ENCODE results near the gene C21orf91. TPM values are rescaled to one million over a fixed set of nuclear protein-coding genes. Genes with fewer than 3 reads are reported as not detected.

Gene C21orf91
- total RNA-seq, 1 experiment from 2014 or later, result 49.2 TPM

DNA sequence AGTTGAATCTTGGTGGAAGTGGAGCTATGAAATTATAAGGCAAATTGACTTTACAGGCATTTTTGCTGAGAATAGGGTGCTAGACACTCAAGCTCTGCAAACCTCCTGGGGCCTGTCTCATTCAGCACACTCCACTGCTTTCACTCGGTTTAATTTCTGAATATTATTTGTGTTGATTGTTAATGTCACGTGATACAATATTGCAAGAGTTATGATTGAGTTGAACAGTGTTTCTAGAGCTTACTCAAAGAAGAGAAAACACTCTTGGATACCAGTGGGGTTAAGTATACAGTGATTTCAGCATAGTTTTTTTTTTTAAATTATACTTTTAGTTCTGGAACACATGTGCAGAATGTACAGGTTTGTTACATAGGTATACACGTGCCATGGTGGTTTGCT is 49.7 kb downstream of the C21orf91 start:
- no peak overlapping the region for H2AFZ ChIP-seq (ENCODE audit: low read length)
- no peak overlapping the region for H2BK120ac ChIP-seq (ENCODE audit: low read depth, low read length, poor library complexity, severe bottlenecking)
- H2BK5ac ChIP-seq (ENCODE audit: insufficient read length, low read length), result no peak overlapping the region
- no peaks in the 10 kb centered on the region for H3K27me3 ChIP-seq (ENCODE audit: insufficient read depth, low read length)
- H3K14ac ChIP-seq (ENCODE audit: insufficient read depth, low read length), result no peak overlapping the region
- H3K4me2 ChIP-seq (ENCODE audit: insufficient read depth, insufficient read length, low read length), result no peak overlapping the region
- H3K9me3 ChIP-seq (ENCODE audit: control insufficient read depth, low read depth, low read length), result no peaks in the 10 kb centered on the region
- H2AK5ac ChIP-seq (ENCODE audit: insufficient read length, low read length), result no peak overlapping the region
- no peaks in the 10 kb centered on the region for H3K79me1 ChIP-seq (ENCODE audit: insufficient read depth, low read depth, low read length, poor library complexity, severe bottlenecking)
- H3K4ac ChIP-seq (ENCODE audit: low read depth, low read length), result no peak overlapping the region
- no peak overlapping the region for H2BK20ac ChIP-seq (ENCODE audit: low read depth, low read length, poor library complexity, severe bottlenecking)
- Mint-ChIP-seq H3K27ac (no peak overlapping the region), H3K4me1 (peaks cover 8 to 9% of the 10 kb centered on the region in 2 experiments), H3K27me3 (ENCODE audit: low read depth) (no peaks in the 10 kb centered on the region), H3K9me3 (peaks cover 27 to 29% of the 10 kb centered on the region in 2 experiments), H3K36me3 (ENCODE audit: insufficient read depth in 1 of 3, low read depth in 3 of 3) (peaks cover 4 to 18% (median 4%) of the 10 kb centered on the region in 3 experiments; a peak in 3 of 7 replicates), H3K4me3 (no peak overlapping the region)
- no peak for DNase-seq
- no CpG with 5 or more reads among the region's 3 CpGs for WGBS (ENCODE audit: extremely low coverage, insufficient read length, low lambda C conversion rate)
- no peak overlapping the region for H2BK12ac ChIP-seq (ENCODE audit: insufficient read length, low read depth, low read length)
- H3K23ac ChIP-seq (ENCODE audit: insufficient read length, low read depth, low read length), result no peak overlapping the region
- no peak overlapping the region for H3K18ac ChIP-seq (ENCODE audit: insufficient read length, low read depth, low read length)
- no peak overlapping the region for H4K8ac ChIP-seq (replicated peaks; ENCODE audit: insufficient read length, low read depth, low read length)
- no peaks in the 10 kb centered on the region for H3K4me1 ChIP-seq (ENCODE audit: insufficient read depth, low read length)
- H3K27ac ChIP-seq (ENCODE audit: insufficient read length, low read depth, low read length), result no peak overlapping the region
- no peak overlapping the region for H3K9ac ChIP-seq (ENCODE audit: extremely low read depth, insufficient read length, low read length)
- TF ChIP-seq, protein P1, sequence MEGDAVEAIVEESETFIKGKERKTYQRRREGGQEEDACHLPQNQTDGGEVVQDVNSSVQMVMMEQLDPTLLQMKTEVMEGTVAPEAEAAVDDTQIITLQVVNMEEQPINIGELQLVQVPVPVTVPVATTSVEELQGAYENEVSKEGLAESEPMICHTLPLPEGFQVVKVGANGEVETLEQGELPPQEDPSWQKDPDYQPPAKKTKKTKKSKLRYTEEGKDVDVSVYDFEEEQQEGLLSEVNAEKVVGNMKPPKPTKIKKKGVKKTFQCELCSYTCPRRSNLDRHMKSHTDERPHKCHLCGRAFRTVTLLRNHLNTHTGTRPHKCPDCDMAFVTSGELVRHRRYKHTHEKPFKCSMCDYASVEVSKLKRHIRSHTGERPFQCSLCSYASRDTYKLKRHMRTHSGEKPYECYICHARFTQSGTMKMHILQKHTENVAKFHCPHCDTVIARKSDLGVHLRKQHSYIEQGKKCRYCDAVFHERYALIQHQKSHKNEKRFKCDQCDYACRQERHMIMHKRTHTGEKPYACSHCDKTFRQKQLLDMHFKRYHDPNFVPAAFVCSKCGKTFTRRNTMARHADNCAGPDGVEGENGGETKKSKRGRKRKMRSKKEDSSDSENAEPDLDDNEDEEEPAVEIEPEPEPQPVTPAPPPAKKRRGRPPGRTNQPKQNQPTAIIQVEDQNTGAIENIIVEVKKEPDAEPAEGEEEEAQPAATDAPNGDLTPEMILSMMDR (conservative IDR thresholded peaks at IDR 0.05), result no peak
- no peaks in the 10 kb centered on the region for H3K79me2 ChIP-seq (ENCODE audit: insufficient read depth, low read length)
- H4K5ac ChIP-seq (ENCODE audit: insufficient read length, low read depth, low read length), result no peak overlapping the region
- H2BK15ac ChIP-seq (ENCODE audit: low read depth, low read length), result no peak overlapping the region
- no peaks in the 10 kb centered on the region for H3K23me2 ChIP-seq (ENCODE audit: insufficient read length, low read depth, low read length, poor library complexity, severe bottlenecking)
- no peak overlapping the region for H3K56ac ChIP-seq (ENCODE audit: insufficient read length, low read depth, low read length)
- no peak overlapping the region for H3T11ph ChIP-seq (ENCODE audit: low read length)
- no peak overlapping the region for H4K91ac ChIP-seq (ENCODE audit: insufficient read length, low read depth, low read length)
- no peaks in the 10 kb centered on the region for H4K20me1 ChIP-seq (ENCODE audit: control insufficient read depth, insufficient read depth, insufficient read length)

All from H9 (cell line).